Posterior vena cava (tissue), 2 donors: ENCODE measurements around the gene FJX1. TPM values are rescaled to one million over a fixed set of nuclear protein-coding genes. Genes with fewer than 3 reads are reported as not detected.
A peak's percentile ranks its signal among the peaks of the same experiment; 100 is the strongest.

Experiments
- DNase-seq: peaks from one replicate; pipeline ENCODE4 v3.0.0-alpha.2; 2020; ENCODE audit warnings: low spot score
- intact Hi-C, 2 donors: fragments of 100-400 bp; cut with DNase I; formaldehyde crosslinking; loops; one replicate each; pipeline versions ENCODE4 v1.14.1 to v1.14.2; 2022 to 2023
- long read RNA-seq, 2 donors: library from polyadenylated mRNA; unstranded; transcript quantifications; one replicate each; pipeline ENCODE4 v2.0.0, GENCODE V29; 2020 to 2021
- total RNA-seq, 2 donors: library from RNA; stranded (reverse); fragmentation: NEBNext Ultra II Directional; extraction: Animal tissue kit (Norgen Biotek cat#: 25700); gene quantifications; one replicate each; pipeline ENCODE4 v1.2.1, GENCODE V29; 2021
- donor health status: DM: yes; HTN: yes; CAD: no.
- donor health status: DM: yes; HTN: yes; CAD: no.

The FJX1 gene
- 10 to 100 TPM in 1 of 2 donors, 1 to 10 TPM in 1; 5.8 to 11.2 TPM for total RNA-seq
- long read RNA-seq, donor 1, transcript FJX1-201 (1 exons, 2,450 nt) = major isoform, 6 of 7 reads
- long read RNA-seq, donor 1, partial matches to known transcripts = 0 of 7 reads
- long read RNA-seq, donor 1, other reads (novel, unspliced or antisense) = 1 of 7 reads
- long read RNA-seq, donor 2, partial matches to known transcripts = 0 of 4 reads
- long read RNA-seq, donor 2, other reads (novel, unspliced or antisense) = 0 of 4 reads

- peak; percentile 89 for DNase-seq
- intact Hi-C loops = loop anchor here (2.0 to 10.0 kb wide), 6 partner anchors 44 to 647 kb away; partner anchors contain the start of gene TRIM44 (in 1 of the 2)
These were observed at the start of gene FJX1 for GRCh38 chr11:35617687-35618496. TSS of gene FJX1 (plus strand) at chr11:35618460. CDS start at chr11:35618637, 177 bp downstream.

GRCh38 chr11:35571696-35572095 is 46.6 kb upstream of the FJX1 start:
- intact Hi-C loops = no loop called here
- DNase-seq = no peak

GRCh38 chr11:35579557-35580396 is 38.5 kb upstream of the FJX1 start:
- no peak for DNase-seq
- intact Hi-C loops = no loop called here

- intact Hi-C loops = no loop called here
- no peak for DNase-seq
These were observed 37.9 kb upstream of the FJX1 start for GRCh38 chr11:35580397-35580781.

- intact Hi-C loops = no loop called here
- DNase-seq = no peak
These were observed 36.2 kb upstream of the FJX1 start for GRCh38 chr11:35582033-35582432.

GRCh38 chr11:35583126-35583525 is 35.1 kb upstream of the FJX1 start:
- intact Hi-C loops = no loop called here
- DNase-seq = no peak

GRCh38 chr11:35583843-35584242 is 34.4 kb upstream of the FJX1 start:
- intact Hi-C loops = no loop called here
- no peak for DNase-seq

- DNase-seq = no peak
- intact Hi-C loops = no loop called here
These were observed 33.9 kb upstream of the FJX1 start for GRCh38 chr11:35584321-35584720.

GRCh38 chr11:35585416-35585815 is 32.8 kb upstream of the FJX1 start:
- intact Hi-C loops = no loop called here
- no peak for DNase-seq

- intact Hi-C loops = no loop called here
- DNase-seq = no peak
These were observed 32.0 kb upstream of the FJX1 start for GRCh38 chr11:35586222-35586621.

- intact Hi-C loops = no loop called here
- no peak for DNase-seq
These were observed 30.3 kb upstream of the FJX1 start for GRCh38 chr11:35587972-35588371.

- intact Hi-C loops = no loop called here
- no peak for DNase-seq
These were observed 29.6 kb upstream of the FJX1 start for GRCh38 chr11:35588627-35589026.

- intact Hi-C loops = no loop called here
- no peak for DNase-seq
These were observed 29.0 kb upstream of the FJX1 start for GRCh38 chr11:35589281-35589680.

- intact Hi-C loops = no loop called here
- no peak for DNase-seq
These were observed 27.8 kb upstream of the FJX1 start for GRCh38 chr11:35590412-35590811.

- no peak for DNase-seq
- intact Hi-C loops = no loop called here
These were observed 25.1 kb upstream of the FJX1 start for GRCh38 chr11:35593143-35593542.

- DNase-seq = no peak
- intact Hi-C loops = no loop called here
These were observed 23.6 kb upstream of the FJX1 start for GRCh38 chr11:35594680-35595079.

- DNase-seq = no peak
- intact Hi-C loops = no loop called here
These were observed 19.8 kb upstream of the FJX1 start for GRCh38 chr11:35598254-35599125.

- no peak for DNase-seq
- intact Hi-C loops = no loop called here
These were observed 17.9 kb upstream of the FJX1 start for GRCh38 chr11:35600331-35600838.
